Esophagus squamous epithelium (tissue), 4 donors: ENCODE data around the gene ECE1.

Source experiments
- POLR2A ChIP-seq, 4 donors: fragments of 450-650 bp; IDR thresholded peaks; one replicate each; pipeline ENCODE4 v1.6.1; 2017; ENCODE audit warnings: antibody characterized with exemption in 4 of 4, mild to moderate bottlenecking in 4 of 4, moderate library complexity in 3 of 4
- TF ChIP-seq, protein P1 (sequence below), 6 experiments: fragments of 450-650 bp in 4 of 6; fragments of 200-600 bp in 2 of 6; sonication (generic) in 2 of 6; IDR thresholded peaks; one replicate each; pipeline ENCODE4 v1.5.1; 2016 to 2019; ENCODE audit warnings: antibody characterized with exemption in 6 of 6, mild to moderate bottlenecking in 4 of 6, moderate library complexity in 4 of 6

DNA sequence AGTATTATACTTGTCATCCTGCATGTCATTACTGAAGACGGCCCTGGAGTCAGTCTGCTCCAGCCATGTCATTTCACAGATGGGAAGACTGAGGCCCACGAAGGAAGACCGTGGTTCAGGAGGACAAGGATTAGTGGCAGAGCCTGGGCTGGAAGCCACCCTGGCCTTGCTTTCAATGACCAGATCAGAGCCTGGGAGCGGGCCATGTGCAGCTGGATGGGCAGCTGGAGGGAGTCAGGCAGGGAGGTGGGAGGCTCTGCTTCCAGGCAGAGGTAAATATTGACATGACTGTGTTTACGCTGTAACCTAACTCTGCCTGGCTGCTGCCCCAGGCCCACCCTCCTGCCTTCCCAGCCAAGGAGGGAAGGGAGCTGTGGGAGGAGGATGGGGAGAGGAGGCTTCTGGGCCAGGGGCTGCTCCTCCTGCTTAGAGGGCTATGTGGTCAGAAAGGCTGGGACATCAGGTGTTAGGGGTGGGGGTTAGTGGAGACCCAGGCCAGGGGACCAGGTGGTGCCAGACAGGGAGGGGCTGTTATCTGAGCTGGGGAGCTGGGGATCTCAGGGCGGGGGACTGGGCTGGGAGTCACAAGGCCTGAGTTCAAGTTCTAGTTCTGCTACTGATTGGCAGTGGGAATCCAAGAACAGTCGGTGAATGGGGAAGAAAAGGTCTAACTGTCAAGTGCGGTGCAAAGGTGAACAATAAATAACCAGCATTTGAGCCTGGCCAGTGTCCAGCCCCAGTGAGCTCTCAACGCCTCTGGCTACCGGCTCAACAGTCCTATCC, 48.5 kb upstream of the ECE1 start:
- TF ChIP-seq, protein P1, sequence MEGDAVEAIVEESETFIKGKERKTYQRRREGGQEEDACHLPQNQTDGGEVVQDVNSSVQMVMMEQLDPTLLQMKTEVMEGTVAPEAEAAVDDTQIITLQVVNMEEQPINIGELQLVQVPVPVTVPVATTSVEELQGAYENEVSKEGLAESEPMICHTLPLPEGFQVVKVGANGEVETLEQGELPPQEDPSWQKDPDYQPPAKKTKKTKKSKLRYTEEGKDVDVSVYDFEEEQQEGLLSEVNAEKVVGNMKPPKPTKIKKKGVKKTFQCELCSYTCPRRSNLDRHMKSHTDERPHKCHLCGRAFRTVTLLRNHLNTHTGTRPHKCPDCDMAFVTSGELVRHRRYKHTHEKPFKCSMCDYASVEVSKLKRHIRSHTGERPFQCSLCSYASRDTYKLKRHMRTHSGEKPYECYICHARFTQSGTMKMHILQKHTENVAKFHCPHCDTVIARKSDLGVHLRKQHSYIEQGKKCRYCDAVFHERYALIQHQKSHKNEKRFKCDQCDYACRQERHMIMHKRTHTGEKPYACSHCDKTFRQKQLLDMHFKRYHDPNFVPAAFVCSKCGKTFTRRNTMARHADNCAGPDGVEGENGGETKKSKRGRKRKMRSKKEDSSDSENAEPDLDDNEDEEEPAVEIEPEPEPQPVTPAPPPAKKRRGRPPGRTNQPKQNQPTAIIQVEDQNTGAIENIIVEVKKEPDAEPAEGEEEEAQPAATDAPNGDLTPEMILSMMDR (IDR thresholded peaks at IDR 0.05), result no peak
- no peak for TF ChIP-seq POLR2A (IDR thresholded peaks at IDR 0.05)
